Neuronal stem cell (in vitro differentiated cells): ENCODE data around the gene SMIM14.

ENCODE experiments used
- DNase-seq: peaks from one replicate; pipeline ENCODE4 v3.0.0-alpha.2; 2013; ENCODE audit warnings: low spot score
- H2AFZ ChIP-seq: one replicate; pipeline ENCODE4 v1.6.1; 2013; ENCODE audit warnings: mild to moderate bottlenecking, low read length, inconsistent platforms
- H2AK5ac ChIP-seq: 2 replicates; pipeline ENCODE4 v1.6.1; 2013; ENCODE audit warnings: low read depth, mild to moderate bottlenecking, inconsistent platforms, low read length, moderate library complexity, mixed read lengths
- H2BK120ac ChIP-seq: 2 replicates; pipeline ENCODE4 v1.6.1; 2013; ENCODE audit warnings: low read depth, mild to moderate bottlenecking, inconsistent platforms, low read length, moderate library complexity, mixed read lengths
- H2BK12ac ChIP-seq: one replicate; pipeline ENCODE4 v1.6.1; 2013; ENCODE audit warnings: low read length, inconsistent platforms
- H2BK15ac ChIP-seq: 2 replicates; pipeline ENCODE4 v1.6.1; 2013; ENCODE audit warnings: mild to moderate bottlenecking, low read length, inconsistent platforms, mixed read lengths
- H2BK5ac ChIP-seq: one replicate; pipeline ENCODE4 v1.6.1; 2013; ENCODE audit warnings: inconsistent platforms, mild to moderate bottlenecking, low read length, moderate library complexity
- H3K14ac ChIP-seq: one replicate; pipeline ENCODE4 v1.6.1; 2013; ENCODE audit warnings: low read length, inconsistent platforms
- H3K18ac ChIP-seq: 2 replicates; pipeline ENCODE4 v1.6.1; 2013; ENCODE audit warnings: low read length, inconsistent platforms
- H3K23ac ChIP-seq: 2 replicates; pipeline ENCODE4 v1.6.1; 2013; ENCODE audit warnings: low read depth, mild to moderate bottlenecking, mixed read lengths, low read length, inconsistent platforms; ENCODE audit not compliant: poor library complexity
- H3K27ac ChIP-seq: replicated peaks from 3 replicates; pipeline ENCODE4 v1.5.1; 2013; ENCODE audit warnings: low read length, inconsistent platforms
- H3K27me3 ChIP-seq, 3 experiments: 2 replicates each; pipeline ENCODE4 v1.6.1; 2013; ENCODE audit warnings: low read length in 3 of 3, mild to moderate bottlenecking in 2 of 3, inconsistent platforms in 1 of 3, low read depth in 1 of 3, mixed read lengths in 1 of 3, moderate library complexity in 1 of 3; ENCODE audit not compliant: control insufficient read depth in 3 of 3, insufficient read depth in 3 of 3
- H3K36me3 ChIP-seq, 2 donors: replicated peaks in 1 of 2; 2 replicates each; pipeline ENCODE4 v1.6.1; 2013; ENCODE audit warnings: low read length in 2 of 2; ENCODE audit not compliant: control insufficient read depth in 2 of 2, insufficient read depth in 2 of 2
- H3K4ac ChIP-seq: 2 replicates; pipeline ENCODE4 v1.6.1; 2013; ENCODE audit warnings: inconsistent platforms, mild to moderate bottlenecking, low read length, moderate library complexity
- H3K4me1 ChIP-seq, 2 donors: 1 replicate in 1 of 2; 2 replicates in 1 of 2; pipeline ENCODE4 v1.6.1; 2013; ENCODE audit warnings: low read length in 2 of 2, low read depth in 1 of 2; ENCODE audit not compliant: control insufficient read depth in 2 of 2, insufficient read depth in 1 of 2
- H3K4me2 ChIP-seq: one replicate; pipeline ENCODE4 v1.6.1; 2013; ENCODE audit warnings: mild to moderate bottlenecking, low read length, inconsistent platforms; ENCODE audit not compliant: insufficient read depth, poor library complexity, severe bottlenecking
- H3K4me3 ChIP-seq, 2 donors: 2 replicates each; pipeline ENCODE4 v1.5.1; 2013; ENCODE audit warnings: low read length in 2 of 2, mild to moderate bottlenecking in 2 of 2, inconsistent platforms in 1 of 2, moderate library complexity in 1 of 2
- H3K79me1 ChIP-seq: one replicate; pipeline ENCODE4 v1.6.1; 2013; ENCODE audit warnings: low read depth, mild to moderate bottlenecking, inconsistent platforms, low read length, moderate library complexity
- H3K9ac ChIP-seq: one replicate; pipeline ENCODE4 v1.6.1; 2013; ENCODE audit warnings: mild to moderate bottlenecking, low read depth, low read length, inconsistent platforms; ENCODE audit not compliant: poor library complexity
- H3K9me3 ChIP-seq, 2 donors: replicated peaks in 1 of 2; 2 replicates each; pipeline versions ENCODE3 to v1.6.1; 2013; ENCODE audit warnings: low read length in 2 of 2, mild to moderate bottlenecking in 2 of 2, inconsistent platforms in 1 of 2, low read depth in 1 of 2, mixed read lengths in 1 of 2, moderate library complexity in 1 of 2; ENCODE audit not compliant: control insufficient read depth in 2 of 2, insufficient read depth in 1 of 2
- H4K8ac ChIP-seq: one replicate; pipeline ENCODE4 v1.6.1; 2013; ENCODE audit warnings: low read depth, mild to moderate bottlenecking, inconsistent platforms, low read length, moderate library complexity
- H4K91ac ChIP-seq: one replicate; pipeline ENCODE4 v1.6.1; 2013; ENCODE audit warnings: low read length, low read depth, mild to moderate bottlenecking, inconsistent platforms; ENCODE audit not compliant: poor library complexity
- WGBS, 2 donors: extraction: QIAGEN DNeasy Blood & Tissue Kit; methylation state at CpG; one replicate each; pipeline ENCODE4 v1.1.7; 2013; ENCODE audit warnings: missing lambda C conversion rate in 2 of 2, mixed read lengths in 1 of 2; ENCODE audit not compliant: insufficient read length in 2 of 2, insufficient replicate concordance in 1 of 2; ENCODE audit errors: extremely low coverage in 2 of 2; 5-methylcytosine and 5-hydroxymethylcytosine counted together

Gene SMIM14

GRCh38 chr4:39542611-39543012 is 96.1 kb downstream of the SMIM14 start:
- Histone ChIP-seq H3K9me3 (peaks cover 1 to 4% of the 10 kb centered on the region in 2 donors), H3K9ac (no peak overlapping the region), H2BK15ac (no peak overlapping the region), H2BK120ac (no peak overlapping the region), H3K23ac (no peak overlapping the region), H3K4me1 (peaks cover 0 to 3% of the 10 kb centered on the region in 2 donors), H3K79me1 (no peaks in the 10 kb centered on the region), H3K14ac (no peak overlapping the region), H2BK12ac (no peak overlapping the region), H4K91ac (no peak overlapping the region), H3K27ac (no peak overlapping the region), H2AFZ (no peak overlapping the region), H3K18ac (no peak overlapping the region), H3K4me2 (no peak overlapping the region), H2BK5ac (no peak overlapping the region), H3K4me3 (no peak overlapping the region), H3K36me3 (peaks cover 0 to 11% of the 10 kb centered on the region in 2 donors), H2AK5ac (no peak overlapping the region), H3K27me3 (no peaks in the 10 kb centered on the region), H3K4ac (no peak overlapping the region), H4K8ac (no peak overlapping the region)
- DNase-seq, result no peak
- no CpG with 5 or more reads among the region's 4 CpGs for WGBS, 2 donors

GRCh38 chr4:39541987-39542610 is 96.6 kb downstream of the SMIM14 start:
- Histone ChIP-seq H4K91ac (no peak overlapping the region), H2BK15ac (no peak overlapping the region), H2AFZ (no peak overlapping the region), H3K27me3 (no peaks in the 10 kb centered on the region), H2BK120ac (no peak overlapping the region), H3K9ac (no peak overlapping the region), H3K4me2 (no peak overlapping the region), H3K4me3 (no peak overlapping the region), H2AK5ac (no peak overlapping the region), H3K4me1 (peaks cover 0 to 3% of the 10 kb centered on the region in 2 donors), H3K18ac (no peak overlapping the region), H3K14ac (no peak overlapping the region), H2BK5ac (no peak overlapping the region), H3K36me3 (peaks cover 0 to 13% of the 10 kb centered on the region in 2 donors), H3K23ac (no peak overlapping the region), H2BK12ac (no peak overlapping the region), H3K4ac (no peak overlapping the region), H3K27ac (no peak overlapping the region), H4K8ac (no peak overlapping the region), H3K9me3 (peaks cover 1 to 4% of the 10 kb centered on the region in 2 donors), H3K79me1 (no peaks in the 10 kb centered on the region)
- no peak for DNase-seq
- WGBS, 2 donors, result no CpG with 5 or more reads among the region's 7 CpGs

GRCh38 chr4:39539089-39539611 is 99.5 kb downstream of the SMIM14 start:
- Histone ChIP-seq H2BK15ac (no peak overlapping the region), H3K27me3 (no peaks in the 10 kb centered on the region), H2AFZ (no peak overlapping the region), H3K27ac (no peak overlapping the region), H2BK5ac (no peak overlapping the region), H3K4me2 (no peak overlapping the region), H3K79me1 (peaks cover 3% of the 10 kb centered on the region), H2BK12ac (no peak overlapping the region), H4K8ac (no peak overlapping the region), H3K4me1 (no peaks in the 10 kb centered on the region), H2BK120ac (no peak overlapping the region), H3K36me3 (peaks cover 2 to 39% of the 10 kb centered on the region in 2 donors), H3K9ac (no peak overlapping the region), H3K4ac (no peak overlapping the region), H3K14ac (no peak overlapping the region), H3K4me3 (no peak overlapping the region), H2AK5ac (no peak overlapping the region), H4K91ac (no peak overlapping the region), H3K18ac (no peak overlapping the region), H3K23ac (no peak overlapping the region), H3K9me3 (peaks cover 1 to 8% of the 10 kb centered on the region in 2 donors)
- DNase-seq, result no peak
- WGBS, 2 donors, result no CpG with 5 or more reads among the region's 5 CpGs

GRCh38 chr4:39533541-39533940 is 105.1 kb downstream of the SMIM14 start:
- Histone ChIP-seq H3K79me1 (peaks cover 8% of the 10 kb centered on the region), H3K36me3 (peaks cover 21 to 75% of the 10 kb centered on the region in 2 donors)

More at GRCh38 chr4:39533541-39533940, 105.1 kb downstream of the SMIM14 start:
- H3K4me2 ChIP-seq, result no peak overlapping the region
- H2AK5ac ChIP-seq, result no peak overlapping the region
- H3K4me3 ChIP-seq, result no peak overlapping the region
- H3K18ac ChIP-seq, result no peak overlapping the region
- no peak overlapping the region for H3K23ac ChIP-seq
- H3K4ac ChIP-seq, result no peak overlapping the region
- no peak overlapping the region for H4K8ac ChIP-seq
- DNase-seq, result no peak
- peaks cover 15 to 54% of the 10 kb centered on the region in 2 donors for H3K9me3 ChIP-seq
- H3K27me3 ChIP-seq, result no peaks in the 10 kb centered on the region
- H2BK120ac ChIP-seq, result no peak overlapping the region
- H3K9ac ChIP-seq, result no peak overlapping the region
- no peak overlapping the region for H2BK12ac ChIP-seq
- WGBS, 2 donors, result no CpG with 5 or more reads among the region's 5 CpGs
- no peak overlapping the region for H4K91ac ChIP-seq
- no peak overlapping the region for H2BK5ac ChIP-seq
- no peak overlapping the region for H3K14ac ChIP-seq
- no peak overlapping the region for H3K27ac ChIP-seq
- H3K4me1 ChIP-seq, result peaks cover under 1 to 2% of the 10 kb centered on the region in 2 donors
- no peak overlapping the region for H2AFZ ChIP-seq
- H2BK15ac ChIP-seq, result no peak overlapping the region
